ENCODE results near the gene MOB3C. TPM values are rescaled to one million over a fixed set of nuclear protein-coding genes. Genes with fewer than 3 reads are reported as not detected.

MOB3C gene
- total and polyA plus RNA-seq, 10 of the 15 experiments (the other 5 are each of a cell fraction or from before 2014, with no cell fraction given): 1.0 to 16.0 (median 9.4) TPM

- H3K27ac ChIP-seq (ENCODE audit: control insufficient read depth, insufficient read depth): no peak overlapping the region
- TF ChIP-seq RUNX3 (IDR thresholded peaks at IDR 0.05; ENCODE audit: low read length) (peak; percentile 62), HDAC2 (IDR thresholded peaks at IDR 0.05) (no peak)
- FAIRE-seq (no peak), ATAC-seq (no peak; the same call in 2 of the 3 replicates), DNase-seq (ENCODE audit: low read depth, low spot score) (no peak)
- intact Hi-C loops (cut with micrococcal nuclease; ENCODE audit: unreplicated experiment): no loop called here
- H3K4me1 ChIP-seq (ENCODE audit: control insufficient read depth, insufficient read depth, low read length): 0 out of 2 replicates have a peak, but pooled peaks cover 3% of the 10 kb centered on the region
- no peak overlapping the region for H3K9ac ChIP-seq (ENCODE audit: control insufficient read depth, insufficient read depth, low read length)
- peaks cover 3 to 8% of the 10 kb centered on the region in 2 experiments; a peak in 3 of 4 replicates for H3K36me3 ChIP-seq (ENCODE audit: control insufficient read depth in 2 of 2, insufficient read depth in 2 of 2, low read length in 1 of 2)
- no peaks in the 10 kb centered on the region; the same call in 2 of the 3 replicates for H3K9me3 ChIP-seq (replicated peaks; ENCODE audit: control insufficient read depth, insufficient read depth, low read length)
- H3K4me2 ChIP-seq (ENCODE audit: control insufficient read depth, insufficient read depth): no peak overlapping the region
- no peaks in the 10 kb centered on the region for H3K79me2 ChIP-seq (ENCODE audit: control insufficient read depth, insufficient read depth, low read length)
- no peaks in the 10 kb centered on the region for H4K20me1 ChIP-seq (ENCODE audit: control insufficient read depth, insufficient read depth)
- H3K27me3 ChIP-seq (replicated peaks in 1 of 2; ENCODE audit: control insufficient read depth in 2 of 2, insufficient read depth in 2 of 2, low read length in 1 of 2): no peaks in the 10 kb centered on the region
- CTCF ChIA-PET: interaction anchor here (0.6 kb wide), 1 partner anchor 21 kb away, joined by 3 read pairs; no protein-coding TSS in a partner anchor
- no TSS peak for BruUV-seq (replicated peaks)
- in situ Hi-C loops (cut with MboI): no loop called here
- SMC1A ChIA-PET (ENCODE audit: uncharacterized antibody, unreplicated experiment): interaction anchor here (0.7 to 1.0 kb wide), 2 partner anchors 22 to 26 kb away, joined by 3 read pairs; no protein-coding TSS in a partner anchor
- no peak overlapping the region for H3K4me3 ChIP-seq
- RAD21 ChIA-PET (ENCODE audit: unreplicated experiment): no interaction called here
- POLR2A ChIA-PET: interaction anchor here (1.9 kb wide), 1 partner anchor 9 kb away, joined by 6 read pairs; the partner anchor contains the start of gene MKNK1
- WGBS (ENCODE audit: insufficient coverage, insufficient replicate concordance, low lambda C conversion rate, missing lambda C conversion rate): 58% methylated on average over 3 of the region's 3 CpGs
- H2AFZ ChIP-seq (ENCODE audit: control insufficient read depth, low read depth, low read length): no peak overlapping the region
Observed at GRCh38 chr1:46595127-46595526, 21.5 kb downstream of the MOB3C start.

GRCh38 chr1:46594063-46594462, 22.5 kb downstream of the MOB3C start:
- 92% methylated on average over 5 of the region's 5 CpGs for WGBS (ENCODE audit: insufficient coverage, insufficient replicate concordance, low lambda C conversion rate, missing lambda C conversion rate)
- Histone ChIP-seq H3K36me3 (ENCODE audit: control insufficient read depth in 2 of 2, insufficient read depth in 2 of 2, low read length in 1 of 2) (peaks cover 3 to 11% of the 10 kb centered on the region in 2 experiments; a peak in 3 of 4 replicates), H3K9ac (ENCODE audit: control insufficient read depth, insufficient read depth, low read length) (no peak overlapping the region), H3K79me2 (ENCODE audit: control insufficient read depth, insufficient read depth, low read length) (no peaks in the 10 kb centered on the region), H3K9me3 (replicated peaks; ENCODE audit: control insufficient read depth, insufficient read depth, low read length) (no peaks in the 10 kb centered on the region; the same call in 2 of the 3 replicates), H4K20me1 (ENCODE audit: control insufficient read depth, insufficient read depth) (no peaks in the 10 kb centered on the region), H3K27me3 (replicated peaks in 1 of 2; ENCODE audit: control insufficient read depth in 2 of 2, insufficient read depth in 2 of 2, low read length in 1 of 2) (no peaks in the 10 kb centered on the region), H3K4me2 (ENCODE audit: control insufficient read depth, insufficient read depth) (no peak overlapping the region), H3K4me1 (ENCODE audit: control insufficient read depth, insufficient read depth, low read length) (0 out of 2 replicates have a peak, but pooled peaks cover 3% of the 10 kb centered on the region), H3K4me3 (no peak overlapping the region), H3K27ac (ENCODE audit: control insufficient read depth, insufficient read depth) (no peak overlapping the region), H2AFZ (ENCODE audit: control insufficient read depth, low read depth, low read length) (no peak overlapping the region)
- in situ Hi-C loops (cut with MboI): no loop called here
- TF ChIP-seq IRF4 (IDR thresholded peaks at IDR 0.05; ENCODE audit: low read depth, low read length) (no peak), BCL11A (IDR thresholded peaks at IDR 0.05; ENCODE audit: low read depth, low read length) (no peak), NFXL1 (IDR thresholded peaks at IDR 0.05; ENCODE audit: borderline replicate concordance) (no peak), JUND (IDR thresholded peaks at IDR 0.05; ENCODE audit: low read depth, low read length) (no peak), ASH2L (IDR thresholded peaks at IDR 0.05; ENCODE audit: borderline replicate concordance, low read depth) (no peak), POU2F2 (IDR thresholded peaks at IDR 0.05; ENCODE audit: borderline replicate concordance, low read depth, low read length) (no peak), TAF1 (IDR thresholded peaks at IDR 0.05; ENCODE audit: borderline replicate concordance, low read depth, low read length) (no peak), BRCA1 (IDR thresholded peaks at IDR 0.05; ENCODE audit: low read depth, low read length) (no peak), ZNF24 (IDR thresholded peaks at IDR 0.05) (no peak), MEF2A (IDR thresholded peaks at IDR 0.05; ENCODE audit: insufficient read depth, low read depth, low read length) (no peak)
- CTCF ChIA-PET: interaction anchor here (1.0 to 1.5 kb wide), 2 partner anchors 9 to 11 kb away, joined by 3 to 6 read pairs; partner anchors contain the start of gene MKNK1
- SMC1A ChIA-PET (ENCODE audit: uncharacterized antibody, unreplicated experiment): interaction anchor here (1.0 kb wide), 1 partner anchor 25 kb away, joined by 3 read pairs; no protein-coding TSS in a partner anchor
- no peak for DNase-seq (ENCODE audit: low read depth, low spot score)
- ATAC-seq: no peak
- intact Hi-C loops (cut with micrococcal nuclease; ENCODE audit: unreplicated experiment): no loop called here
- no peak for FAIRE-seq
- no TSS peak for BruUV-seq (replicated peaks)
- POLR2A ChIA-PET: interaction anchor here (1.9 kb wide), 1 partner anchor 10 kb away, joined by 6 read pairs; the partner anchor contains the start of gene MKNK1
- RAD21 ChIA-PET (ENCODE audit: unreplicated experiment): no interaction called here
